Stimulated activated CD8-positive, alpha-beta memory T cell treated with anti-CD3 and anti-CD28 coated beads, Interleukin-15, amount 100 ng/mL, for 4 hours (primary cell): ENCODE measurements around the gene LGALS14.
"Not testable (repeated sequence)": the region's sequence is repeated elsewhere in the genome, so short reads cannot be mapped to it uniquely, and the experiment has no call there.

Experiments used
- DNase-seq, 2 donors: peaks; one replicate each; pipeline ENCODE4 v3.0.0-alpha.2; 2020; ENCODE audit warnings: low read depth in 2 of 2

The LGALS14 gene, protein sequence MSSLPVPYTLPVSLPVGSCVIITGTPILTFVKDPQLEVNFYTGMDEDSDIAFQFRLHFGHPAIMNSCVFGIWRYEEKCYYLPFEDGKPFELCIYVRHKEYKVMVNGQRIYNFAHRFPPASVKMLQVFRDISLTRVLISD

DNA sequence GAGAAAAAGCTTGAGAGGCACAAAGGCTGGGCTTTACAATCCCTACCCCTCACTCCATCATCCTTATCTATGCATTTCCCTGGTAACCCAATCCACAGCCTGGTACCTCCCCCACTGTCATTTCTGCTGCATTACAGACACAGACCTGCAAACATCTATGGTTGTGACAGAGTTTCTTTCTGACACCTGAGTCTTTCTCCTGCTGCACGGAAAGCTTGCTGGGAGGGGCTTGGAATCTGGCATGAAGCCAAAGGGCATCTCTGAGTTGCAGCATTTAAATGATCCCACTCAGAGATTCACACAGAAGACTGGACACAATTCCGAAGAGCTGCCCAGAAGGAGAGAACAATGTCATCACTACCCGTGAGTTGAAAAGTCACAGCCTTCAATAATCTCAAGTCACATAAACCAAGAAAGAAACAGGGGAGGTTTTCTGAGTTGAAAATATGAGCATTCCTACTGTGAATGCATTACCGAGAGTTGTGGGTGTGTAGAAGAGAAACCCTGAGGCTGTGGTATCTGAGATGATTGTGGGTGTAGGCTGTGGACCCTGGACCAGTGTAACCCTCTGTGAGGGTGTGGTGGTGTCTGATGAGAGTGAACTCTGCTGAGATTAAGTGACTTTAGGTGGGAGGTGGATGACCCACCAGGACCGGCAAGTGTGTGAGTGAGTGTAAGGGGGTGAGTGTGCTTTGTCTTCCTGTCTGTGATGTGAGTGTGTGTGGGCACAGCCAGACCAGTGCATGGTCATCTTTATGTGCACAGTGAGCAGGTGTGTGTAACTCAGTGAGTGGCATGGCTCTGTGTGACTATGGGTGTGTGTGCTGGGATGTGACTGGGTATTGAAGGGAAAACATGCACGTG lies at the start of gene LGALS14:
Gene LGALS14 (plus strand): TSS at position 301 of the 864 bp plus-strand sequence. CDS start 48 bp downstream, at position 349.
- no peak for DNase-seq

DNA sequence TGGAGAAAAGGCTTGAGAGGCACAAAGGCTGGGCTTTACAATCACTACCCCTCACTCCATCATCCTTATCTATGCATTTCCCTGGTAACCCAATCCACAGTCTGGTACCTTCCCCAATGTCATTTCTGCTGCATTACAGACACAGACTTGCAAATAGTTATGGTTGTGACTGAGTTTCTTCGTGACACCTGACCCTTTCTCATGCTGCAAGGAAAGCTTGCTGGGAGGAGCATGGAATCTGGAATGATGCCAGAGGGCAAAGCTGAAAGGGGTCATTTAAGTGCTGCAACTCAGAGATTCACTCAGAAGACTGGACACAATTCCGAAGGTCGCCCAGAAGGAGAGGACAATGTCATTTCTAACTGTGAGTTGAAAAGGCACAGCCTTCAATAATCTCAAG lies 48.7 kb upstream of the LGALS14 start, which contains the start of gene LGALS16:
Gene LGALS16 (plus strand): TSS at position 301 of the 400 bp plus-strand sequence. CDS start 49 bp downstream, at position 350.
- no peak for DNase-seq

DNA sequence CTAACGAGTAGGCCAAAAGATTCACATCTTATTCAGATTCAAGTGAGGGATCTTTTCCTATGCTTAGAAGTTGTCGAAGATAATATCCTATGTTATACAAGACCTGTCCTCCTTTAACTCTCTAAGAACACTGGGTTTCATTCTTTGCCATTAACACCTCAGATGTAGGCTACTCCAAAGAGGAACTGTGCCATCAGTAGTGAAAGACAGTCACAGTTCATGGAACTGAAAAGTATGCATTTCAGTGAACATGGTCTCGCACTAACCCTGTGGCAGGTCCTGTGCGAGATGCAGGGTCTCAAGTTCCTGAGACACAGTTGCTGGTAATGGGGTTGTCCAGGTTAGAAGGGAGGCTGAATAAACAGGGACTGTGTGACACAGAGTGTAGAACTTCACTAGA lies 44.5 kb upstream of the LGALS14 start:
- no peak for DNase-seq

DNA sequence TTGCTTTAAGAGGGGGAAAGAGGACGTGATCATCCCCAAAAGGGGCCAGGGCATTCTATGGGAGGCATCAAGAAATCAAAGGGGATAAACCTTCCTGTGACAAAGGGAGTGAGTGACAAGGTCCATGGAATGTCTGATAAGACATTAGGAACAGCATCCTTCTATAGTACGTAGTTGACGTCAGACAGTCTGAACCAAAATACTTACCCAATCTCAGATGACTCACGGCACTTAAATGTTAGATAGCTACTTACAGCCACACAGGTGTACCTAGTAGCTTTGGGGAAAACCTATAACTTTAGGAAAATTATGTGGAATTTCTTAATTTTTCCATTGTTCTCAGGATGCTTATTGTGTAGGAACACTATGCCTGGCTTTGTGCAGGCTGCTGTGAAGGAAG lies 43.6 kb upstream of the LGALS14 start:
- no peak for DNase-seq

DNA sequence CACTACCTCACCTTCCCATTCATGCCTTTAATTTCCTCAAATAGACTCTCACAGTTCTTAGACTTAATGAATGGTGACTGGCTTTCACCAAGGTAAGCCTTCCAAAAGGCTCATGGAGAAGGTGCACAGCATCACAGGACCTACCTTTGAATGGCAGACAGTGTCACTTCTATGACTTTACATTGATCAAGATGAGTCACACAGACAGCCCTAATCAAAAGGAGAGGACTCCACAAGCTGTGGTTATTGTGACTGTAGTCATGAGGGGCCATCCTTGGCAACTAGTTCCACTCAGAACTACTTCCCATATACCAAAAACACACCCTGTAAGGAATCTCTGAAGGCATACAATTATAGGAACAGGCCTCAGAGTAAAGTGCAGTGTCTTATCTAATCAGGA lies 42.7 kb upstream of the LGALS14 start:
- no peak for DNase-seq

DNA sequence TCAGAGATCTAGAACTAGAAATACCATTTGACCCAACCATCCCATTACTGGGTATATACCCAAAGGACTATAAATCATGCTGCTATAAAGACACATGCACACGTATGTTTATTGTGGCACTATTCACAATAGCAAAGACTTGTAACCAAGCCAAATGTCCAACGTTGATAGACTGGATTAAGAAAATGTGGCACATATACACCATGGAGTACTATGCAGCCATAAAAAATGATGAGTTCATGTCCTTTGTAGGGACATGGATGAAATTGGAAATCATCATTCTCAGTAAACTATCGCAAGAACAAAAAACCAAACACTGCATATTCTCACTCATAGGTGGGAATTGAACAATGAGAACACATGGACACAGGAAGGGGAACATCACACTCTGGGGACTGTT lies 34.4 kb upstream of the LGALS14 start:
- DNase-seq: not testable (repeated sequence)

DNA sequence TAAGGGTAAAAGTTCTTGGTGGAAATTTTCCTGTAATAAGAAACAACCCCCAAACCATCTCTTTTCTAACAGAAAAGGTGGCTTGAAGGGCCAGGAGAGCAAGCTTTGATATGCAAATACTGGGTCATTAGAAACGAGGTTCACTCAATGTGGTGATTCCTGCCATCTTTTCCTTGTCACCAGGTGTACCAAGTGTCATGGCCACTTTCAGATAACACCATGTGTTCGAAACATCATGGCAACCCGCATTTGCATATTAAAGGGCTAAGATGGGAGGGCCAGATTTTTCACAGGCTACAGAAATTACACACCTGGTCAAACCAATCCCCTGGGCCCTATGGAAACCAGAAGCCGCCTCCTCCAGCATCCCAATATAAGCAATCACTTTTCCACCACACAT lies 33.3 kb upstream of the LGALS14 start:
- no peak for DNase-seq

DNA sequence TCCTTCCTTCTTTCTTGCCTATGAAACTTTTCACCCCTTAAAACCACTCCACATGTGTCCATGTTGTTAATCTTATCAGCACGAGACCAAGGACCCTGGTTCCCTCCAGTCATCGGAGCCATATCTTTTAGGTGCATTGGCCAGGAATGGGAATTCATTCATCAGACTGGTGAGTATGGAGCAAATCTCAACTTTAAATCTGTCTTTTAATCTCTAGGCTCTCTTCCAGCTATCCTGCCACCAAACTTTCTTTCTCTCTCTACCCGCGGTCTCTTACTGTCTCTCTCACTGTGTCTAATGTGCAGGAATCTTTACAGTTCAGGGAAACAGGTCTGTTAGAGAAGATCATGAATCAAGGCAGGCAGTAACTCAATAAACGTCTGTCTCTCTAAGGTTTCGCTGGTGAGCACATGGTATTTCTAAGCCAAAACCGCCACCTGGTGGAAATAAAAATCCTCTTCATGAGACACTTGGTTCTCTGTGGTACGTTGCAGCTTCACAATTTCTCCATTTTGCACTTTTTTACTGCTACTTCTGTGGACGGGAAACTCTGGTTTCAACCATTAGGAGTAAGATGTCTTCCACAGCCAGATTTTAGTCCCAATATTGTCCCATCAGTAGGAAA lies 32.4 kb upstream of the LGALS14 start:
- DNase-seq: peak in 1 of 2 donors; percentile 5

DNA sequence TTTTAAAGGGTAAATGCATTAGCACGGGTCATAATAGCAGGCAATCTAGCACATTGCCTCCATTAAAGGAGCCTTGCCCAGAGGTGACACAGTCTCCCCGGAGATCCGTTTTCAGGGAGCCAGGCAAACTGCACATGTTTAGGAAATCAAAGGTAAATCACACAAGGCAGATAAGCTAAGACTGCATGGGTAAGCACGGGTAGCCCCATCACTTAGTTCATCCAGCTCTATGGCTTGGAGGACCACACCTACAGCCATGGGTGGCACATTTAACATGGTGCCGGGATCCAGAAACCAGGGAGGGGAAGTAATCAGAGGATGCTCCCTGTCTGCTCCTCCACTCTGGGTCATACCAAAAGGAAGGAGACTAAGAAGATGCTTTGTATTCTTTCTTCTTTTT lies 31.8 kb upstream of the LGALS14 start:
- no peak for DNase-seq

DNA sequence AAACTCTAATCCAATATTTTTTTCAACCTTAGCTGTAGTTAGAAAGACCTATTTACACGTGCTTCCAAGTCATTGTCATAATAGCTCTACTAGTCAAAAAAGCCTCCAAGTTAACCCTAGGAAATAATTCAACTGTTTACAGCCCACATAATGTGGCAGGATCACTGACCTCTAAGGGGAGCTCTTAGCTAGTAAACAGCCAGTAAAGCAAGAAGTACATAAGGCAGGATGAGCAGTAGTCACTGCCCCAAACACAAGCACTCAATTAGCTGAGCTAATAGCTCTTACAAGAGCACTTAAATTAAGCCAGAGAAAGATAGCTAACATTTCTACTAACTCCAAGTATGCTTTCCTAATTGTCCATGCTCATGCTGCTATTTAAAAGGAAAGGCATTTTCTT lies 30.4 kb upstream of the LGALS14 start:
- not testable (repeated sequence) for DNase-seq

DNA sequence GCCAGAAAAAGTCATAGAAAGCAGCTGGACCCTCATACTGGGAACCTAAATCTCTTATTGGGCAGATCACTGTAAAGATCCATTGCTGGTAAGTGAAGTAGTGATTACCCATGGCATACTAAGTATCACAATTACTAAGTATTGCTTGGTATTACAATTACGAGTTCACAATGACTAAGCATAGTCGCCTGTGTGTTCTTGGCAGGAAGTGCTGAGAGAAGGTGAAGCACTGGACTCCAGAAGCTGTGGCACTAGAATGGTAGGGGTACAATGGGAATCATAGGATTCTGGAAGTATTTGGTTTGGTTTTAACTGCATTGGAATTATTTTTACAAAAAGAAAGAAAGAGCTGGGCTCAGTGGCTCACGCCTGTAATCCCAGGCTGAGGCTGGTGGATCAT lies 28.3 kb upstream of the LGALS14 start:
- DNase-seq: no peak

DNA sequence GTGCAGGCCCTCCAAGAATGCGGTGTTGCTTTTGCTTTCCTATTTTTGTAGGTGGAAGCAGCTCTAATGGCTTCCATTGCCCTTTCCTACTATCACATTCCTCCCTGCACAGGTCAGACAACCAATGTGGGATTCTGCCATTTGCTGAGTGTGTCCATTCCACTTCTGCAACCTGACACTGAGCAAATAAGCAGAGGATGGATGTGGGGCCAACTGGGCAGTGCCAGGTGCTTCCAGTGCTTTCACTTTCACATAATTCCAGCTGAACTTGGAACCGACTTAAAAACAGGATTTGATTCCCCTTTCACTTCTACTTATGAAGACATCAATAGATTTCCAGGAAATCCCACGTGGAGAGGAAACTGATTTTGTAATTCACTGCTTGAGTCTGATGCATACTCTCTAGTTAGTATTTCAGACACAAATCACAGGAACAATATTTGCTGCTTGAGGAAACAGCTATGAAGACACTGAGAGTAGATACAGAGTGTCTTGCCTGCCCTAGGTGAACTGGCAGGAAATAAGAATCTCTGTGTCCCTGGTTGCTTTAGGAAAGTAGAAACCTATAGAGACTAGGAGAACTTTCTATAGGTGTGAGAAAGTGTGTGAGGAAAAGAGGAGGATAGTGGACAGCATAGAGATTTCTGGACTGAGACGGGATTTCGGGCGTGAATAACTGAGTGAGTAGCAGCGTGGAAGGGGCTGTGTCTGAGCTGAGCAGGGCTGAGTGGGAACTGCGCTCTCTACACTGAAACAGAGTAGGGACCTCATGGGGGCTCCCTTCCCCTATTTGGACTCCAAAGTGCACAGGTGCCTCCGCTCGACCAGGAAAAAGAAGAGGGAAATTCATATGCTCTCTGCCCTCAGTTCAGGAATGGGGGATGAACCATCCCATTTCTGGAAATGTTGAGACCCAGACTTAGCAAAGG lies 26.1 kb upstream of the LGALS14 start:
- no peak for DNase-seq

DNA sequence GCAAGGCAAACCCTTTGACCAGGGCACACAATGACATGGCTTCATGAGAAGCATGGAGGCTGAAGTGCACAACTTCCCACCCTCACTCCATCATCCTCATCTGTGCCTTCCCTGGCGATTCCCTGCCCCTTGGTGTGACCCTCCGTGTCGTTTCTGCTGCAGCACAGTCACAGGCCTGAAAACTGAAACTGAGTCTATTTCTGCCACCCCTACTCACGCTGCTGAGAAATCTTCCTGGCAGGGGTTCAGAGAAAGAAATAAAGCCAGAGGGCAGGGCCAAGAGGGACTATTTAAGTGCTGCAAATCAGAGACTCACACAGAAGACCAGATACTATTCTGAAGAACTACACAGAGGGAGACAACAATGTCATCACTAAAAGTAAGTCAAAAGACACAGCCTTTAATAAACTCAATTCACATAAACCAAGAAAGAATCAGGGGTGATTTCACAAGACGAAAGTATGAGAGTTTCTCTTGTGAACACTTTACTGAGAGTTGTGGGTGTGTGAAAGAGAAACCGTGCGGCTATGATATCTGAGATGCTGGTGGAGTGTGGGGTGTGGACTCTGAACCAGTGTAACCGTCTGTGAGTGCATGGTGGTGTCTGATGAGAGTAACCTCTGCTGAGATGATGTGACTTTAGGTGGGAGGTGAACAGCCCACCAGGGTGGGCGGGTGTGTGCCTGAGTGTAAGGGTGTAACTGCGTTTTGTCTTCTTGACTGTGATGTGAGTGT lies 25.1 kb upstream of the LGALS14 start:
- DNase-seq: peak in 1 of 2 donors; percentile 24

DNA sequence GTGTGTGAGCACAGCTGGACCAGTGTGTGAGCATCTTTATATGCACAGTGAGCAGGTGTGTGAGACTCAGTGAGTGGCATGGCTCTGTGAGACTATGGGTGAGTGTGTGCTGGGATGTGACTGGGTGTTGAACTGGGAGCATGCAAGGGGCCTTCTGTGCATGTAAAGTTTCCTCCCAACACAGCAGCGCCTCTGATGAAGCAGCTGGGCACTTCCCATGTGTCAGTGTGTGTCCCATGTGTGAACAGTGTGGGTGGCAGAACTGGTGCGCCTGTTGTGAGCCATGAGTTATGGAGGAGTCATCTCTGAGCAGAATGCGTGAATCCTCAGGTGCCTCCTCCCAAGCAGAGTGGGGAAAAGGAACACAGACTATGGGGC lies 24.5 kb upstream of the LGALS14 start:
- DNase-seq: peak in 1 of 2 donors; percentile 18

DNA sequence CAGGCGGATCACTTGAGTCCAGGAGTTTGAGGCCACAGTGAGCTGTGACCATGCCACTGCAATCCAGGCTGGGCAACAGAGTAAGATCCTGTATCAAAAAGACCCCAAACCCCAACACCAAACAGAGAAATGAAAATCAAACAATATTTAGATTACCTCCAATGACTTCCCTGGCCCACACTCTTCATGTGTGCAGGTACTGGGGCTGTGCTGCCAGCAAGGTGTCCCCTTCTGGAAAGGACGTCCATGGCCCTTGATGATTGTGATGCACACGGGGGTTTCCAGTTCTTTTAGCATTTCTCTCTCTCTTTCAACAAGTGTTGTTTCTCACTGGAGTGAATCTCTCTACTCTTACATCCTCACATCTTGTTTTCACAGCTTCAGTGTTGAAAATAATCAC lies 23.7 kb upstream of the LGALS14 start:
- DNase-seq: no peak

DNA sequence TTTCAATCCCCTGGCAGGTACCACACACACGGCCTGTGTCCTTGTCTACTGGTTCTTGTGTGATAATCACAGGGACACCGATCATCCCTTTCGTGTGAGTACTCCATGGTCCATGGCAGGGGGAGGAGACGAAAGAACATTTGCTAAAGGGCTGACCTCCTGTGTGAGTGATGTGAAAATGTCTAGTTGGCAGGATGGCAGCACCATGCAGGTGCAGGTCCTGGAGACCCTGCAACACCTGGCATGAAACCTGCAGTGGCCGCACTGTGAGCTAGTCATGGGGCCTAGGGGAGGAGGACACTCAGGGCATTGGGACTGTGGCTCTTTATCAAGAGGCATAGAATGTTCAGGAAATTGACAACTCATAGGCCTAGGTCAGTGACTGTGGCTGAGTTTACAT lies 22.9 kb upstream of the LGALS14 start:
- DNase-seq: no peak

DNA sequence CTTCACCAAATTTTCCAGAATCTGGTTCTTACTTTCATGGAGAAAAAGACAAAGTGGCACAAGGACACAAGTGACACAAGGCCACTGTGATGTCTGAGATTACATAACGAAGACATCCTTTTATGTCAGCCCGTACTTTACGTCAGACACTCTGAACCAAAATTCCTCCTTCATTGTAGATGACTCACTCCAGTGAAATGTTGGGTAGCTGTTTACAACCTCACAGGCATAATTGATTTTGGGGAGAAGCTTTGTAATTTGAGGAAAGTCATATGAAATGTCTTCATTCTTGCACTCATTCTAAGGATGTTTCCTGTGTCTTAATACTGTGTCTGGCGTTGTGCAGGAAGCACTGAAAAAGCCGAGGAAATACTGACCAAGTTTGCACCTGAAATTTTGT lies 20.0 kb upstream of the LGALS14 start:
- DNase-seq: no peak

DNA sequence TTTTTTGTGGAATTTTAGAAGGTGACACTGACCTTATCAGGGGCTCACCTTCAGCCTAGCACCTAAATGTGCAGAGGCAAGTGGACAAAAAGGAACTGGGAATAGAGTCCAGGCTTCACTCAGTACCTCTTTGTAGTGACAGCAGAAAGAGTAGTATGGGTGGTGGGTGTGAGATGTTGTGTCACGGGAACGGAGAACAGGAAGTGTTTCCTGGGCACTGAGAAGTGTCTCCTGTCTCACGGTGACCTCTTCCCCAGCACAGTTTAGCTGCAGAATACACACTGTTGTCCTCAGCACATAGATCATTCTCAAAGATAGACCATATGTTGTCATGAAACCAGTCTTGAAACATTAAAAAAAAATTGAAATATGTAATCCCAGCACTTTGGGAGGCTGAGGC lies 17.5 kb upstream of the LGALS14 start:
- no peak for DNase-seq

DNA sequence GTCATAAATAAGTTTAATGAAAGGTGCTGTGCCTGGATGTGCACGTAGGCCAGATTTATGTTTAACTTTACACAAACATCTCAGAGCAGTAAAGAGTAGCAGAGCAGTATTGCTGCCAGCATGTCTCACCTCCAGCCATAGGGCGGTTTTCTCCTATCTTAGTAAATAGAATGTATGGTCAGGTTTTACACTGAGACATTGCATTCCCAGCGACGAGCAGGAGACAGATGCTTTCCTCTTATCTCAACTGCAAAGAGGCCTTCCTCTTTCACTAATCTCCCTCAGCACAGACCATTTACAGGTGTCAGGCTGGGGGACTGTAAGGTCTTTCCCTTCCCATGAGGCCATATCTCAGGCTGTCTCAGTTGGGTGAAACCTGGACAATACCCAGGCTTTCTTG lies 15.6 kb upstream of the LGALS14 start:
- not testable (repeated sequence) for DNase-seq

DNA sequence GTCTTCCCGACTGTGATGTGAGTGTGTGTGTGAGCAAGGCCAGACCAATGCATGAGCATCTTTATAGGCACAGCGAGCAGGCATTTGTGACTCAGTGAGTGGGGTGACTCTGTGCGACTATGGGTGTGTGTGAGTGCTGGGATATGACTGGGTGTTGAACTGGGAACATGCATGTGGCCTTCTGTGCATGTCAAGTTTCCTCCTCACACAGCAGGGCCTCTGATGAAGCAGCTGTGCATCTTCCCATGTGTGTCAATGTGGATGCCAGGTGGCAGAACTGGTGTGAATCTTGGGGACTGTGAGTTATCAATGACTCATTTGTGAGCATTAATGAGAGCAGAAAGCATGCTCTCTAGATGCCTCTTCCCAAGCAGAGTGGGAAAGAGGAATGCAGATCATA lies 12.1 kb upstream of the LGALS14 start:
- DNase-seq: no peak

DNA sequence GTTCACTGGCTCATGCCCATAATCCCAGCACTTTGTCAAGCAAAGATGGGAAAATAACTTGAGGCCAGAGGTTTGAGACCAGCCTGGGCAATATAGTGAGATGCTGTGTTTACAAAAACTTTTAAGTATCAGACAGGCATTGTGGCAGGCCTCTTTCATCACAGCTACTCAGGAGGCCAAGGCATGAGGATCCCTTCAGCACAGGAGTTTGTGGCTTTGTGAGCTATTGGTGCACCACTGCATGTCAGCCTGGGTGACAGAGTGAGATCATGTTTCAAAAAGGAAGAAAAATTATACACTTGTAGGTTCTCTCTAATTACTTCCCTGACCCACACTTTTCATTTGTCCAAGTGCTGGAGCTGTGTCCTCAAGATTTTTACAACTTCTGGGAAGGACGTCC lies 11.5 kb upstream of the LGALS14 start:
- DNase-seq: no peak
